Cortex of kidney (tissue), 1 donor: Measurements from ENCODE around the gene VPS29.

Source experiments
- DNase-seq: peaks from one replicate; lab custom pipeline; 2025; lab: John Stamatoyannopoulos, UW

Gene VPS29

GRCh38 chr12:110444455-110444854, 57.5 kb downstream of the VPS29 start:
- DNase-seq: no peak
